B cell (primary cell): ENCODE measurements around the gene TBC1D25. TPM values are rescaled to one million over a fixed set of nuclear protein-coding genes. Genes with fewer than 3 reads are reported as not detected.

Source experiments
- ATAC-seq: fragments of 200-7000 bp; cut with Tn5 transposase; one replicate; pipeline ENCODE4 v1.10.0; 2021; ENCODE audit warnings: low read depth, mild to moderate bottlenecking, moderate number of reproducible peaks, moderate library complexity
- CTCF ChIA-PET: fragments of 350-600 bp; sonication (Branson Sonifier 250); formaldehyde crosslinking; loops from one replicate; lab custom pipeline; 2021; ENCODE audit warnings: antibody characterized with exemption, inconsistent platforms; lab: Charles Lee
- POLR2A ChIA-PET: fragments of 350-600 bp; sonication (Branson Sonifier 250); formaldehyde crosslinking; loops from one replicate; lab custom pipeline; 2021; ENCODE audit warnings: antibody characterized with exemption; lab: Charles Lee
- DNase-seq: peaks from one replicate; pipeline ENCODE4 v3.0.0; 2013
- H2AFZ ChIP-seq: 2 replicates; pipeline ENCODE4 v1.6.1; 2012; ENCODE audit warnings: mild to moderate bottlenecking, low read depth, low read length; ENCODE audit not compliant: insufficient read depth, poor library complexity, severe bottlenecking
- H3K27ac ChIP-seq, 2 donors: 1 replicate in 1 of 2; 2 replicates in 1 of 2; pipeline ENCODE4 v1.5.1; 2012 to 2013; ENCODE audit warnings: low read length in 2 of 2, mild to moderate bottlenecking in 2 of 2, moderate library complexity in 1 of 2
- H3K27me3 ChIP-seq, 4 experiments: fragments of 200-600 bp in 1 of 4; sonication (generic) in 1 of 4; replicated peaks in 1 of 4; 1 replicate in 2 of 4; 2 replicates in 2 of 4; pipeline versions ENCODE4 v1.6.1 to v1.7.0; 2013 to 2016; ENCODE audit warnings: low read length in 3 of 4, mild to moderate bottlenecking in 2 of 4, mixed read lengths in 1 of 4, moderate library complexity in 1 of 4; ENCODE audit not compliant: insufficient read depth in 4 of 4, control insufficient read depth in 3 of 4; ENCODE audit errors: control extremely low read depth in 1 of 4
- H3K36me3 ChIP-seq, 2 experiments: replicated peaks in 1 of 2; 1 replicate in 1 of 2; 2 replicates in 1 of 2; pipeline versions ENCODE4 v1.6.1 to v1.7.1; 2013; ENCODE audit warnings: low read length in 1 of 2; ENCODE audit not compliant: insufficient read depth in 2 of 2, control insufficient read depth in 1 of 2; ENCODE audit errors: control extremely low read depth in 1 of 2, extremely low read depth in 1 of 2
- H3K4me1 ChIP-seq, 2 donors: fragments of 200-600 bp in 1 of 2; sonication (generic) in 1 of 2; 1 replicate in 1 of 2; 2 replicates in 1 of 2; pipeline versions ENCODE4 v1.5.1 to v1.6.1; 2013 to 2017; ENCODE audit warnings: low read length in 2 of 2; ENCODE audit not compliant: control insufficient read depth in 2 of 2, insufficient read depth in 2 of 2
- H3K4me2 ChIP-seq: replicated peaks from 2 replicates; pipeline ENCODE3; 2012; ENCODE audit warnings: mild to moderate bottlenecking, low read depth, low read length; ENCODE audit not compliant: poor library complexity, severe bottlenecking
- H3K4me3 ChIP-seq, 5 experiments: fragments of 200-600 bp in 1 of 5; sonication (generic) in 1 of 5; 1 replicate in 3 of 5; 2 replicates in 2 of 5; pipeline versions ENCODE4 v1.5.1 to v1.7.0; 2011 to 2016; ENCODE audit warnings: low read length in 4 of 5, mild to moderate bottlenecking in 4 of 5, low read depth in 2 of 5, control low read depth in 1 of 5, moderate library complexity in 1 of 5; ENCODE audit not compliant: insufficient read depth in 1 of 5; ENCODE audit errors: control extremely low read depth in 1 of 5, extremely low read depth in 1 of 5
- H3K79me2 ChIP-seq: fragments of 200-600 bp; sonication (generic); one replicate; pipeline ENCODE4 v1.6.0; 2016; ENCODE audit warnings: low read length; ENCODE audit not compliant: control insufficient read depth, insufficient read depth
- H3K9ac ChIP-seq: fragments of 200-600 bp; sonication (generic); 2 replicates; pipeline ENCODE4 v1.6.1; 2017; ENCODE audit warnings: mild to moderate bottlenecking, low read length, moderate library complexity
- H3K9me3 ChIP-seq, 3 donors: one replicate each; pipeline versions ENCODE4 v1.6.1 to v1.7.1; 2013; ENCODE audit warnings: low read length in 2 of 3; ENCODE audit not compliant: control insufficient read depth in 2 of 3, insufficient read depth in 1 of 3; ENCODE audit errors: control extremely low read depth in 1 of 3
- H4K20me1 ChIP-seq: 2 replicates; pipeline ENCODE4 v1.6.0; 2012; ENCODE audit warnings: mild to moderate bottlenecking, low read length; ENCODE audit not compliant: insufficient read depth, control insufficient read depth, poor library complexity, severe bottlenecking
- H3K27ac Mint-ChIP-seq: one replicate; pipeline ENCODE4 v1.8.0; 2021; ENCODE audit warnings: mixed read lengths
- H3K27me3 Mint-ChIP-seq: one replicate; pipeline ENCODE4 v1.8.0; 2021; ENCODE audit warnings: mixed read lengths
- H3K4me1 Mint-ChIP-seq: one replicate; pipeline ENCODE4 v1.8.0; 2021; ENCODE audit warnings: mixed read lengths
- H3K4me3 Mint-ChIP-seq: one replicate; pipeline ENCODE4 v1.8.0; 2021; ENCODE audit warnings: mixed read lengths
- H3K9me3 Mint-ChIP-seq: one replicate; pipeline ENCODE4 v1.8.0; 2022; ENCODE audit warnings: mixed read lengths; ENCODE audit not compliant: insufficient read depth
- CTCF ChIP-seq: fragments of 200-600 bp; IDR thresholded peaks from one replicate; pipeline ENCODE4 v1.8.0; 2022; ENCODE audit warnings: antibody characterized with exemption, mild to moderate bottlenecking
- EZH2 ChIP-seq: IDR thresholded peaks from 2 replicates; pipeline ENCODE4 v1.6.1; 2012; ENCODE audit warnings: borderline replicate concordance, low read depth, mild to moderate bottlenecking, moderate library complexity, low read length; ENCODE audit not compliant: insufficient read depth, poor library complexity, severe bottlenecking
- WGBS: methylation state at CpG from one replicate; pipeline ENCODE4 v1.1.5; 2013; ENCODE audit warnings: missing lambda C conversion rate; ENCODE audit not compliant: insufficient coverage; 5-methylcytosine and 5-hydroxymethylcytosine counted together
- intact Hi-C: fragments of 100-400 bp; cut with micrococcal nuclease; formaldehyde crosslinking; loops from one replicate; pipeline ENCODE4 v1.10.0; 2022
- polyA plus RNA-seq: library from polyadenylated mRNA; depleted of rRNA; stranded (reverse); fragments of >200 nt; gene quantifications from 2 replicates; pipeline ENCODE4 v1.2.3, GENCODE V29; 2012
- total RNA-seq, 2 donors: library from RNA; stranded (reverse); fragments of 120-200 nt in 1 of 2; gene quantifications; 1 replicate in 1 of 2; 2 replicates in 1 of 2; pipeline versions ENCODE4 v1.2.3 to v1.2.4, GENCODE V29; 2013 to 2022

The TBC1D25 gene
- total and polyA plus RNA-seq, 2 donors (not counting 1 experiment from before 2014, with no cell fraction given) = 24.6 to 31.5 TPM

DNA sequence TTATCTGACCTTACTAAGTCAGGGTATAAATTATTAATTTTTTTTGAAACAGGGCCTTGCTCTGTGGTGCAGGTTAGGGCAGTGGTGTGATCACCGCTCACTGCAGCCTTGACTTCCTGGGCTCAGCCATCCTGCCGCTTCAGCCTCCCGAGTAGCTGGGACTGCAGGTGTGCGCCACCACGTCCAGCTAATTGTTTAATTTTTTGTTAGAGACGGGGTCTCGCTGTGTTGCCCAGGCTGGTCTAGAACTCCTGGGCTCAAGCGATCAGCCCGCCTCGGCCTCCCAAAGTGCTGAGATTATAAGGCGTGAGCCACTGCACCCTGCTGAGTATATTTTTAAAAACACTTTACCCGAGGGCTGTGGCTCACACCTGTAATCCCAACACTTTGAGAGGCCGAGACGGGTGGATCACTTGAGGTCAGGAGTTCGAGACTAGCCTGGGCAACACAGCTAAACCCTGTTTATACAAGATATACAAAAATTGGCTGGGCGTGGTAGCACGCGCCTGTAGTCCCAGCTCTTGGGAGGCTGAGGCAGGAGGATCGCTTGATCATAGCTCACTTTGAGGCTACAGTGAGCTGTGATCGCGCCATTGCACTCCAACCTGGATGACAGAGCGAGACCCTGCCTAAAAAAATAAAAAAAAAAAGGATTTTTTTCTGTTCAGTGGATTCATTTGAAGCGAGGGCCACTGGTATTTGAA lies 721 bp upstream of the TBC1D25 start:
- H4K20me1 ChIP-seq = no peaks in the 10 kb centered on the region
- Mint-ChIP-seq H3K27ac (peak overlapping the region; percentile 97), H3K27me3 (no peaks in the 10 kb centered on the region), H3K4me3 (peak overlapping the region; percentile 91), H3K4me1 (peaks cover 20% of the 10 kb centered on the region), H3K9me3 (no peaks in the 10 kb centered on the region)
- peaks cover 10 to 18% of the 10 kb centered on the region in 2 donors for H3K4me1 ChIP-seq
- intact Hi-C loops = loop anchor here (1.0 kb wide), 6 partner anchors 17 to 158 kb away; partner anchors contain the start of genes EBP, PORCN, RBM3 and SUV39H1
- DNase-seq = no peak
- peak overlapping the region; percentile 94 to 97 for H3K27ac ChIP-seq
- H3K79me2 ChIP-seq = peaks cover 19% of the 10 kb centered on the region
- no peaks in the 10 kb centered on the region for H3K27me3 ChIP-seq
- no peaks in the 10 kb centered on the region for H3K9me3 ChIP-seq
- 78% methylated on average over 11 of the region's 23 CpGs for WGBS
- TF ChIP-seq CTCF (no peak), EZH2 (no peak)
- H3K4me2 ChIP-seq = peak overlapping the region; percentile 81
- H2AFZ ChIP-seq = peak overlapping the region; percentile 46
- peak overlapping the region in 3 of 5 experiments; percentile 17 to 44 (median 36) for H3K4me3 ChIP-seq
- ChIA-PET POLR2A (interaction anchor here (0.6 to 2.9 kb wide), 15 partner anchors 17 to 888 kb away, joined by 3 to 20 read pairs (median 5); partner anchors contain the start of genes EBP, ELK1, FTSJ1 and GRIPAP1), CTCF (interaction anchor here (0.7 to 2.5 kb wide), 3 partner anchors 11 to 1364 kb away, joined by 3 to 11 read pairs (median 3); no protein-coding TSS in a partner anchor)
- no peak for ATAC-seq
- H3K36me3 ChIP-seq = peaks cover 0 to 6% of the 10 kb centered on the region in 2 experiments
- H3K9ac ChIP-seq = peak overlapping the region; percentile 15

DNA sequence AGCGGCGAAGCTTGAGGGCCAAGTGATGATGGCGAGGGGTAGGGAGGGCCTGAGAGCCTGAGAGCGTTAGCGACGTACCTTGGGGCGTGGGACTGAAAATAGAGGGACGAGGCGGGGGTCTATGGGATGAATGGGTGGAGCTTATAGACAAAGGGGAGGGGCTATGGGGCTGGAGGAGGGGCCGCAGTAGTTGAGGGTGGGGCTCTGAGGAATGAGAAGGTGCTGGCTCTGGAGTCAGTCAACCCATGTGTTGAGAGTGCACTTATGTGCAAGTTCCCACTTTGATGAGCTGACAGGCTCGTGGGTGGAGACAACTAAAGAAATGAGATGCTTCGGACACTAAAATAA lies 488 bp downstream of the TBC1D25 start:
- Histone ChIP-seq H3K4me1 (peaks cover 10 to 18% of the 10 kb centered on the region in 2 donors), H3K4me3 (peak overlapping the region in 4 of 5 experiments; percentile 66 to 76 (median 74)), H3K36me3 (peaks cover 0 to 12% of the 10 kb centered on the region in 2 experiments), H3K79me2 (peaks cover 19% of the 10 kb centered on the region), H3K9ac (peak overlapping the region; percentile 93), H3K27me3 (no peaks in the 10 kb centered on the region), H3K4me2 (peak overlapping the region; percentile 81), H4K20me1 (no peaks in the 10 kb centered on the region), H3K27ac (peak overlapping the region; percentile 94 to 97), H2AFZ (peak overlapping the region; percentile 69), H3K9me3 (no peaks in the 10 kb centered on the region)
- ATAC-seq (peak; percentile 50), DNase-seq (no peak)
- POLR2A ChIA-PET = interaction anchor here (0.5 to 2.9 kb wide), 8 partner anchors 31 to 463 kb away, joined by 3 to 20 read pairs (median 5); partner anchors contain the start of genes HDAC6, PORCN, PQBP1 and RBM3
- intact Hi-C loops = no loop called here
- H3K27me3 Mint-ChIP-seq = no peaks in the 10 kb centered on the region
- 1% methylated on average over 11 of the region's 12 CpGs for WGBS
- H3K27ac Mint-ChIP-seq = peak overlapping the region; percentile 97
- CTCF ChIA-PET = interaction anchor here (0.7 to 2.5 kb wide), 4 partner anchors 9 to 700 kb away, joined by 3 to 11 read pairs (median 3); no protein-coding TSS in a partner anchor
- TF ChIP-seq EZH2 (no peak), CTCF (peak; percentile 12)
- H3K4me3 Mint-ChIP-seq = peak overlapping the region; percentile 91
- H3K9me3 Mint-ChIP-seq = no peaks in the 10 kb centered on the region
- H3K4me1 Mint-ChIP-seq = peaks cover 20% of the 10 kb centered on the region
